ENCODE measurements around the gene SMG5.

- no peak for TF ChIP-seq POLR2AphosphoS5 (IDR thresholded peaks at IDR 0.05; ENCODE audit: low read depth, low read length)
- TF ChIP-seq SIN3A (IDR thresholded peaks at IDR 0.05; ENCODE audit: borderline replicate concordance, insufficient read depth, low read length), result no peak
- no peak for TF ChIP-seq REST (IDR thresholded peaks at IDR 0.05; ENCODE audit: insufficient read depth in 1 of 2, low read depth in 2 of 2, low read length in 2 of 2)
- no peak for TF ChIP-seq TAF1 (IDR thresholded peaks at IDR 0.05; ENCODE audit: borderline replicate concordance, insufficient read depth, low read length)
Observed at GRCh38 chr1:156284757-156285156, 2.1 kb upstream of the SMG5 start.
